GM21526 (cell line): ENCODE measurements around the gene MTG1.
A peak's percentile ranks its signal among the peaks of the same experiment; 100 is the strongest.

Experiments used
- ATAC-seq: cut with Tn5 transposase; IDR thresholded peaks from one replicate; pipeline ENCODE4 v1.9.1; 2021; ENCODE audit warnings: moderate library complexity; ENCODE audit not compliant: unreplicated experiment, low FRiP score

The MTG1 gene, protein sequence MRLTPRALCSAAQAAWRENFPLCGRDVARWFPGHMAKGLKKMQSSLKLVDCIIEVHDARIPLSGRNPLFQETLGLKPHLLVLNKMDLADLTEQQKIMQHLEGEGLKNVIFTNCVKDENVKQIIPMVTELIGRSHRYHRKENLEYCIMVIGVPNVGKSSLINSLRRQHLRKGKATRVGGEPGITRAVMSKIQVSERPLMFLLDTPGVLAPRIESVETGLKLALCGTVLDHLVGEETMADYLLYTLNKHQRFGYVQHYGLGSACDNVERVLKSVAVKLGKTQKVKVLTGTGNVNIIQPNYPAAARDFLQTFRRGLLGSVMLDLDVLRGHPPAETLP

DNA sequence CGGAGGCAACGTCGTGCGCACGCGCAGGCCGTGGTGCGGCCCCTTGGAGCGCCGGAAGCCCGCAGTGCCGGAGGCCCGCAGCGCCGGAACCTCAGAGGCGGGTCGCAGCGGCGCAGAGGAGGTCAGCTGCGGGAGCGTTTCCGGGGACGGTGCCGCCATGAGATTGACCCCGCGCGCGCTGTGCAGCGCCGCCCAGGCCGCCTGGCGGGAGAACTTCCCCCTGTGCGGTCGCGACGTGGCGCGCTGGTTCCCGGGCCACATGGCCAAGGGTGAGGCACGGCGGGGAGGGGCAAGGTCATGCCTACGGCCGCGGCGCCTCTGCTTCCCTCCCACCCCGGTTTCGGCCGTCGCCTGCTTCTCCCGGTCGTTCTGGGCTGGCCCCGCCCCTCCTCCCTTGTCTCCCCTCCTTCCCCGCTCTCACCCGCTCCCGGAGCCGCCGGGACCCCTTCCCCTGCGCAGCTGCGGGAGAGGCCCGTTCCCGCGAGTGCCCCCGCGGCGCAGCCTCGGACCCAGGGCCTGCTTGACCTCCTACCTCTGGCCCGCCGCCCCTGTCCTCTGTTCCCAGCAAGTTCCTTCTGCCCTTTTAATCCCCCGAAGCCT is at the start of gene MTG1:
MTG1 (plus strand) TSS at position 94 of the 600 bp plus-strand sequence; CDS start at position 158, 64 bp downstream.
- peak; percentile 64 for ATAC-seq

DNA sequence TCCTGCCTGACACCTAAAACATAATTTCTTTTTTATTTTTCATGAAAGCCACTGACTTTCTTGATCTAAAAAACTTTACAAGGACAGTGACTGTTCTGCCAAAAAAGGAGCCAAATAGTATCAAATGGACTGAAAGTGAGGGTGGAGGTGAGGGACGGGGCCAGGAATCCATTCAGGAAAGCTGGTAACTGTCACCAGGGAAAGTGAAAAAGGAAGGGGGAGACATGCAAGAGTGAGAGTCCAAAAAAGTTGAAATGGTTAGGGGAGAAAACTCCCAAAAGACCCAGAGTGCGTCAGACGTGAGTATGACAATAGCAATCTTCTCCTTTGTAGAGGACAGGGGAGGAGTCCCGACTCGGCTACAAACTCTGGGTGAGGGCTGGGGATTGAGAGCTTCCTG is 49.7 kb upstream of the MTG1 start:
- ATAC-seq: no peak

DNA sequence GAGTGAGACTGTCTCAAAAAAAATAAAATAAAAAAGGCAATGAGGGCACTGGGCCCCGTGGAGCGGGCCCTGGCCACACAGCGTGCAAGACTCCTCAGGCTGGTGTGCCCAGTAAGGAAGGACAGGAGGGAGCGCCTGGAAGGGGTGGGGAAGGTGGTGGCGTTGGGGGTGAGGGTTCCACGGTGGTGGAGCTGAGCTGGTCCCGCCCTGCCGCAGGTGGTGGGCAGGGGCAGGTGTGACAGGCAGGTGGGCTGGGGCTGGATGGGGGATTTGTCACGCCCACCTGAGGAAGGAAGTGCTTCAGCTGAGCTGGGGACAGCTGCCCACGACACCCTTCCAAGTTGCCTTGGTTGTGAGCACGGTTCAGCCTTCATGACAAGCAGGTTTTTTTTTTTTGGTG is 47.5 kb upstream of the MTG1 start:
- ATAC-seq: no peak

DNA sequence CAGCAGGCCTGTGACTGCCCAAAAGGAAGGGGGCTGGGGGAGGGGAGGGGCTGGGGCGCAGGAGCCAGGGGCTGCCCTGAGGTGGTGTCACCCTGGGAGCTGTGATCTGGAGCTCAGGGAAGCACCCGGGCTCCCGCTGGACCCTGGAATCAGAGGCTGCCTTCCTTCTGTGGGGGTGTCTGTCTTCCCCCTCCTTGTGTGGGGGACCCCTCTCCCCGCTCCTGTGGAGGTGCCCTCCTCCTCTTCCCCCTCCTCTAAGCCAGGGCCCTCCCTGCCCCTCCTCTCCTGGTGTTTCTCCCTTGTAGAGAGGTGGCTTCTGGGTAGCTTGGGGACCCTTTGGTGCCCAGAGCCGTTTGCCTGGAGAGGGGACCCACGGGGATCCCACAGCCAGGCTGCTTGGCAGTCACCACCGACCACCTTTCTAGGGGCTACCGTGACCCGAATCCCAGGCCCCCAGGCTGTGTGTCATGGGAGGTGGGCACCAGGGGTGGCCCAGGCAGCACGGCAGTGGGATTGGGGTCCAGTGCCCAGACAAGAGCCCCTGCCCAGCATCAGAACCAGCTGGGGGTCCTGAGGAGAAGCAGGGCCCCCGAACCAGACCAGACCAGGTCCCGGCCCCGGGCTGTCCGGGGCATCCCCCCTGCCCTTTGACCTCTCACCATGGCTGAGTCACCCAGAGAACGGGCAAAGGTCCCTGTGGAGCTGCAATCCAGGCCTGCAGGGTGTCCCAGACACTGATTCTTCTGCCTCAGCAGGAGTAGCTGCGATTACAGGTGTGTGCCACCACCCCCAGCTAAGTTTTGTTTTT is 46.0 kb upstream of the MTG1 start:
- no peak for ATAC-seq

DNA sequence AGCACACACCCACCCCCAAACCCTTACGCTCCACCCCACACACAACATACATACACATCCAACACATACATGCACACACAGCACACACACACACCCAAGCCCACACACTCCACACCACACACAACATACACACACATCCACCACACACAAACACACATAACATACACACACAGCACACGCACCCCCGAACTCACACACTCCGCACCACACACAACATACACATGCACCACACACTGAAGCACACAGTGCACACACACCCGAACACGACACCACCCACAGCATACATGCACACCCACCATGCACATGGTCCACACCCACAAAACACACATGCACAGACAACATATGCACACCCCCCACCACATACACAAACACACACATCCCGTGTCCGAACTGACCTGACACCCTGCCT is 44.8 kb upstream of the MTG1 start:
- ATAC-seq: no peak

DNA sequence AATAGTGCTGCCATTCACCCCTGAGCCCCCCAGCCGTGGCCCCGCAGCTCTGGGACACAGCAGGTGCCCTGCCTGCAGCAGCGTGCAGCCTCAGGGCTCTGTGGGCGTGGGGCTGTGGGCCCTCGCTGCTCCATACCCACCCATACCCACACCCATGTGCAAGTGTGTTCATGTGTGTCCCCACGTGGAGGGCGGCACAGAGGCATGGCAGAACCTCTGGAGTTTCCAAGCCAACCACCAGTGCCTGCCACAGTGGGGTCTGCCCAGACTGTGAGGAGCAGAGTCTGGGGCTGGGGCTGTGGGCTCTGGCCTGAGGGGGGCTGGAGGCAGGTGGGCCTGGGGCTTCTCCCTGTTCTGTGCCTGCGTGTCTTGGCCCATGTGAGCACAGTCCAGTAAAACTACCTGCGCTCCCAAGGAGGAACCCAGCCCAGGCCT is 44.4 kb upstream of the MTG1 start:
- ATAC-seq: no peak

DNA sequence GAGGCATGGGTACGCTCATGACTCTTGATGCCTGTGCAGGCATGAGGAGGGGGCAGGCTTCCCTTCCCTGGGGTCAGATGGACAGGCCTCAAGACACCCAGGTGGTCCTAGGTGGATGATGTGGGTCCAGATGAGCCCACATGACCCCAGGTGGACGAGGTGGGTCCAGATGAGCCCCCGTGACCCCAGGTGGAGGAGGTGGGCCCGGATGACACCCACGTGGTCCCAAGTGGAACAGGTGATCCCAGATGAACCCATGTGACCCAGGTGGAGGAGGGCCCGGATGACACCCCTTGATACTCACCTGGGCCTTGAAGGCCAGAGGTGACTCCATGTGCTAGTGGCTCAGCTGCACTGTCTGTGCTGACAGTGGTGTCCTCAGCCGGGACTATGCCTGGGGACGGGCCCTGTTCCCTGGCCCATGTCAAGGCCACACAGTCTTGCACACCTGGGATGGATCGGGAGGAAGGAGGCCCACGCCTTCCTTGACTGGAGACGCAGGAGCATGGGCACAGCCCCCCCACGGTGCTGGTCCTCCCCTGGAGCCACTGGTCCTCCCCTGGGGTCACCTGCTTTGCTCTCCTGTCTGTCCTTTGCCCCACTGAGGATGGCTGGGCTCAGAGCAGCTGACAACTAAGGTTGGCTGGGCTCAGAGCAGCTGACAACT is 43.5 kb upstream of the MTG1 start:
- ATAC-seq: no peak

DNA sequence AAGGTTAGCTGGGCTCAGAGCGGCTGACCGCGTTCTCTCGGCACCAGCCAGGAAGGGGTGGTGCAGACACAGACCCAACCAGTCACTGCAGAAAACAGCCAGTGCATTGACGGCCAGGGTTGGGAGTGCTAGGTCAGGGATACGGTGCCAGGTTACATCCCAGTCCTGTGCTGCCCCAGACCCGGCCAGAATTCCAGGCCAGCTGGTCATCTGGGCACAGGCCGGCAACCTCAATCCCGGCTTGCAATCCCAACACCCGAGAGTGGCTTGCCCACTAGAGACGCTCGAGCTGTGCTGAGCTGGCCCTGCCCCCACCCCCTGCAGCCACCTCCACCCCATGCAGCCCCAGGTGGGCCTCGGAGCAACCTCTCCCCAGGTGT is 43.0 kb upstream of the MTG1 start:
- ATAC-seq: no peak

DNA sequence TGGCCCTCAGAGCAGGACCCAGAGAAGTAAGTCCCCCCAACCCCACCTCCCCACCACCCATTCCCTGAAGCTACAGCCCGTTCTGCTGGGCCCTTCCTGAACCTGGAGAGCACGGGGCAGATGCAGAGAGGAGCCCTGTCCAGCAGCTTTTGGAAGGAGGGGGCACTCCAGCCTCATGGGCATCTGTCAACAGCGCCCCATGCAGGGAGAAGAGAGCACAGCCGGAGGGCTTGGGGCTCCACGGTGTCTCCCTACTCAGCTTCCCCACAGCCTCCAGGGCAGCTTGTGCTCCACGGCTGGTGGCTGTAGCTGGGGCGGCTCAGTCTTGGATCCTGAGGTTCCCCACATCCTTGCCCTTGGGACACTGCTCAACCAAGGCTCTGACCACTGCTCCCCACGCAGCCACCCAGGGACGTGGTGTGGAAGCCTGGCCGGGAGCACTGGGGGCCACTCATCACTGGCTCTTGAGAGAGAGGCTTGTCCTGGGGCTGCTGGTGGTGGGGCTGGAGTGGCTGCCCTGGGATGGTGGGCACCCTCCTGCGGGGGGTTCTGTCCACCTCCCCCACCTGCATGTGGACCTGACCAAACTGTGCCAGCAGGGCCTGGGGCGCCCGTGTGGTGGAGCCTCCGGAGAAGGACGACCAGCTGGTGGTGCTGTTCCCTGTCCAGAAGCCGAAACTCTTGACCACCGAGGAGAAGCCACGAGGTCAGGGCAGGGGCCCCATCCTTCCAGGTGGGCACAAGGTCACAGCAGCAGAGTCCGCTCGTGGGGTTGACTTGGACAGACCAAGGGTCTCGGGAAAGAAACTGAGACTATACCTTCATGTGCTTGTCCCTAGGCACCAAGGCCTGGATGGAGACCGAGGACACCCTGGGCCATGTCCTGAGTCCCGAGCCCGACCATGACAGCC is 42.3 kb upstream of the MTG1 start:
- ATAC-seq: no peak

DNA sequence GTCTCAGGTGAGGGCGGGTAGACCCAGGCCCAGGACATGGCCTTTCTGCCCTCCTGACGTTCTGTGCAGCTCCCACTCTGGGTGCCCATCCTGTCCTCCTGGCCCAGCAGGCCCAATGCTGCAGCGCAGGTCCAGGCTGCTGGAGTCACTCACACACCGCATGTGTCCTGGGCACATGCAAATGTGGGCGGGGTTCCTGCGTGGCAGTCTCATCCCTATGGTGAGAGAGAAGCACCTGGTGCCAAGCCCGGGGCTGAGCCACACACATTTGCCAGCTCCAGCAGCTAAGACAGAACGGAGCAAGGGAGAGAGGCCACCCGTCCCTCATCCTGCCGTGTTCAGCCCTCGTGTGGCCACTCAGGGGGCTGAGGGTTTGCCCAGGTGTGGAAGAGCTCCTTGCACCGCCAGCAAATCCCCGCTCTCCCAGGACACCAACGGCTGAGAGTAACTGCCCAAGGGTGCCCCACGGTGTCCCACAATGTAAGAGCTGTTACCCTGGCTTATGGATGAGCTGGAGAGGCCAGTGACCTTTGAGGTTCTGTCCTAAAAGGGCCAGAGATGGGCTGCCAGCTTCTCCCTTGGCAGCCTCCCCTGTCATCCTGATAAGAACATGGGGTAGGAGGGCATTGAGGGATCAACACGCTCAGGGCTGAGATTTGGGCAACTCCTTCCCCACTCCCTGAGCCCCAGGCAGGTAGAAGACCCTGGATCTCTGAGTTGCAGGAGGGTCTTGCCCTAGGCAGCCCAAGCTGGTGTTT is 40.6 kb upstream of the MTG1 start:
- no peak for ATAC-seq

DNA sequence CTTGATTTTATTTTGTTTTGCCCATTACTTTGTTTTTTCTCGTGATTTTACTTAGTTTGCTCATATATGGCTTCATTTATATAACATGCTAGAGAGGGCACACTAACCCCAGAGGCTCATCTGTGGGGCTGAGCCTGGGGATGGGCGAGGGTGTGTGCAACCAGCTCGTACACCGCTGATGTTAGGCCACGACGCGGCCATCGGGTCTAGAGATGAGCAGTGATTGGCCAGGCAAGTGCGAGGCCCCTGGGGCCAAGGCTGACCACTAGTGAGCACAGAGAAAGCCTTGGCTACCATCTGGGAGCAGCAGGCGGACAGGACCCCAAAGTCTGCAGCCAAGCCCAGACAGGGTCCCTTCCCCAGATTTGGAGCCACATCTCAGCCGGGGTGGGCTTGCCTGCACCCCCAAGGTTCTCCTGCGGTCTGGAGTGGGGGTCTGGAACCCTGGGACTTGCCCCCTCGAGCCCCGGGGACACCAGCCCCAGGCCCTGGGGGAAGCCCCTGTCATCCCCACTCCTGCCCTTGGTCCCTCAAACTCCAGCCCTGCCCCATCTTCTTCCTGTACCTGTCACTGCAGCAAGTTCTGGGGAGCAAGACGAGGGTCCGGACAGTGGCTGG is 39.9 kb upstream of the MTG1 start:
- no peak for ATAC-seq

DNA sequence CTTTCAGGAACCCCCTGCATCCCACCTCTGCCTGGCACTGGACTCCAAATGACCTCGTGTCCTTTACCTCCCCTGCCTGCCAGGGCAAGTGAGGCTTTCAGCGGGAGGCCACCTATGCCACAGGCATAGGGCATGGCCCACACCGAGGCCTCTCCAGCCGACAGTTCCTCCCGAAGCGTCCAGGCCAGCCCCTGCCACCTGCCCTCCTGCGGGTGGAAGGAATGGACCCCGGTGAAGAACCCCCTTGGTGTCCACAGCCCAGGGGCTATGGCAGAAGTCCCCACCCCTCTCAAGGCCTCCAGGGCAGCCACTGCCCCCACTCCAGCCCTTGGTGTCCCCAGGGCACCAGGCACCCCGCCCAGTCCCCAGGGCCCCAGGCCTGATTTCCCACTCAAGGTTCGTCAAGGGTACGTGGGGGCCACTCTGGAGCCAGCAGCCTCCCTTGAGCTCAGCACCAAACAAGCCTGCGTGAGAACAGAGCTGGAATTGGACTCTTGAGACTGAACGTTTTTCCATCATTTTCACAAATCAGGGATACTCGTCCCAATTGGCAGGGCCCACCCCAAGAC is 39.2 kb upstream of the MTG1 start:
- ATAC-seq: no peak

DNA sequence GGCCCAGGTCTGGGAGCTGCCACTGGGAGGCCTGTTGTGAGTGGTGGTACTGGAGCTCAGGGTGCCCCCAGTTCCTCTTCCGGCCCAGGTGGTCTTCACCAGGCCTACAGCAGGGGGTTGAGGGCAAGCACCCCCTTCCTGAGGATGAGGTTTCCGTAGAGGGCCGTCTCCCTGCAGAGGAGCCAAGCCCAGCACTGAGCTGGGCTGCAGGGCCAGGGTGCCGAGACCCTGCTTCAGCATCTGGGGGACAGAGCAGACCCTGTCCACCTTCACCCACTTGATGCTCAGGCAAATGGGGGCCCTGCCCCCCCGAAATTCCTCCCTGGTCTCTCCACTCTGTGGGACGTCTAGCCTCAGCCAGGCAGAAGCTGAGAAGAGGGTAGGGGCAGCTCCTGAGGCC is 38.7 kb upstream of the MTG1 start:
- no peak for ATAC-seq

DNA sequence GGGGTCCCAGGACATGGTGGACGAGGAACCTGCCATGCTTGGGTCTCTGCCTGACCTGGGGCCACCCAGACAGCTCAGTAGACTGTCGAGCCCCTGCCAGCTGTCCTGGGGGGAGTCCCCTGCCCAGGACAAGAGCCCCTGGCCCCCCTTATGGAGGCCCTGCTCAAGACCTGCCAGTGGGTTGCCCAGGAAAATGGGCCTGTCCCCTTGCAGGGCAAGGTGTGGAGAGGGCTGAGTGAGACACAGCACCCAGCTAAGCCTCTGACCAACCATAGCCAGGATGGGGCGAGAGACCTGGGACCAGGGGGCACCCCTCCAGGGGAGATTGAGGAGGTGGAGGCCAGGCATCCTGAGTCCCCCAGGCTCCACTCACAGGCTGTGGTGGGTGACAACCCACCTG is 38.0 kb upstream of the MTG1 start:
- no peak for ATAC-seq

DNA sequence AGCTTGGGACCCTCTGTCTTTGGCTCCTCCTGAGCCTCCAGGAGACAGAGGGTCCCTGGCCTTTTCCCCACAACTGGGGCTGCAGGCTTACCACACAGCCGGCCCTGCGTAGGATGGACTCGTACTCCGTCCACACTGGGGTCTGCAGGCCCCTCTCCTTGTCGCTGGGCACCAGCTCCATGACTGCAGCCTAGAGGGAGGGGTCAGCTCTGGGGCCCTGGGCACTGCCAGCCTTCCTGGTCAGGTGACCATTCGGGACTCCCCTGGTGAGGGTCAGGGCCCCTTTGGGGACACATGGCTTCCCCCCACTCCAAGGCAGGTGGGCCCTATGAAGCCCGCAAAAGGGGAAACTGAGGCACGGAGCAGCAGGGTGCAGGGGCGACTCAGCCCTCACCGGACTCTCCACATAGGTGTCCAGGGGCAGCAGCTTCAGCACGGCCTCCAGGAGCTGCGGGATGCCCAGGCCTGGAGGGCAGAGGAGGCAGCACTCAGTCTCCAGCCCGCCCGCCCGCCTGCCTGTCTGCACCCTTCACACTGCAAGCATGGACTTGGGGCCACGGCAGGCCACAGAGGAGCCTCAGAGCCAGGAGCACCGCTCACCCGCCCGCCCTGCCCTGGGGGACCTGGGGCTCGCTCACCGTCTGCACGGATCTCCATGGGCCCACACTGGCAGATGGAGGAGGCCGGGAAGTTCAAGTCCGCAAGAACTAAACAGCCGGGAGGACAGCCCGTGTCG is 37.2 kb upstream of the MTG1 start:
- no peak for ATAC-seq

DNA sequence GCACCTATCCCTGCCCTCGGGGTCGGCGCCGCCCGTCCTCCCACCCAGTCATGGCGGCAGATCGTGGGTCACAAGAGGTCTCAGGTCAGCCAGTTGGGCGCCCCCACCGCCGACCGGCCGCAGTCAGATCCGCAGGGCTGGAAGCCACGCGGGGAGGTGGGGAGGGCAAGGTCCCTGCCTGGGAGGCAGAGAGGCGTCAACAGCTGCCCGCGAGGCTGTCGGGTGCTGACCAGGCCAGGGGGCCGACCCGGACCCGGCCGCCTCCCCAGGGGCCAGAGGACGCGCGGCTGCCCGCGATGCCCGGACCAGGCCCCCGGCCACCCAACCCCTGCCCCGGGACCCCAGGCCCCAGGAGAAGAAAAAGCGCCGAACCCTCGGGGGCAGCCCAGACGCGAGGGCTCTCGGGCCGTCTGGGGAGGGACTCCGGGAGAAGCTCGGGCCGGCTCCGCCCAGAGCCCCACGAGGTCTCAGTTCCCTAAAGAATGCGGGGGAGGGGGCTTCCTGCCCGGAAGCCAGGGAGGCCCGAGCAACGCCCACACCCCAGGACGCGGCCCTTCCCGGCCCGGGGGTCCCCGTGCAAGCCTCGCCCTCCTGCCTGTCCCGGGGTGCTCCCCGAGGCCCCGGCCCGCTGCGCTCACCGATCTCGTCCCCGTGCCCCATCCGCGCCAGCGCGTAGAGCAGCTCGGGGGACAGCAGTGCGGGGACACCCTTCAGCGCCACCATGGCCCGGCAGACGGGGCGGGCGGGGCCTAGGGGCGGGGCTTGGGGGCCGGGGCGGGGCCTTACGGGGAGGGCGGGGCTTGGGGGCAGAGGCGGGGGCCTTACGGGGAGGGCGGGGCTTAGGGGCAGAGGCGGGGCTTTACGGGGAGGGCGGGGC is 36.4 kb upstream of the MTG1 start, which contains the start of gene FUOM:
FUOM (minus strand) TSS at position 735 of the 877 bp plus-strand sequence; CDS start at position 723, 12 bp downstream.
- peak; percentile 56 for ATAC-seq
